NOMO-1 treated with dmso at 0.1 percent for 144 hours (cell line): ENCODE measurements around the gene APP.

Experiments used
- DNase-seq: peaks from one replicate; lab custom pipeline; 2025; ENCODE audit not compliant: unreplicated experiment; lab: John Stamatoyannopoulos, UW

APP gene

GRCh38 chr21:25842925-25843324, 327.6 kb downstream of the APP start:
- no peak for DNase-seq

- no peak for DNase-seq
Observed at GRCh38 chr21:25838809-25839208, 331.8 kb downstream of the APP start.

DNA sequence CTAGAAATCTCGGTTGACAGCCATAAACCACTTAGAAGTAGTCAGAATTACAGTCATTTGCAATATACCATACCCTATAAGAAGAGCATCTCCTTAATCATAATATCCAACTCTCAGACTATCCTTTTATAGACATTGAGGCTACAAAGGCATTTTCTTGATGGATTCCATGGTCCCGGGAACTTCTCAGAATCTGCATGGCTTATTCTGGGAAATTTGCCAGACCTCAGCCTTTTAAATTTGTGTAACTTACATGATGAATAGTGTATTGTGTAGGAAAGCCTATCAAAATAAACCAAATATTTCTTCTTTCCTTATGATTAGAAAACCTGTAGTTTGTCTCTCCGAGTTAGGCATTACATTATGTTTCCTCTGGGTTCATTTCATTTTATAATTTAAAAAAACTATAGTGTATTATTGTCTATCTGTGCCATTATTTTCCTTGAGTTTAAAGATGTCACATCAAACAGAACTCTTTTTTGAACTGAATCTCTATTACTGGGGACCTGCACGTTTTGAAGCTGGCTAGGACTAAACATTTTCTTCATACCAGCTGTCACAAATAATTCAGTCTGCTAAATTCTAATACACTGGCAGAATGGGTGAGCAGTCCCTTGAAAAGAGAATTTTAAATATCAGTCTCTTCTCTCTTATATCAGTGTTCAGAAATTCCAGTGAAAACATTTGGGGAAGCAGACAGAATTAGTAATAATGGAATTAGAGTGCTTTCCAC, 332.9 kb downstream of the APP start:
- no peak for DNase-seq

- no peak for DNase-seq
Observed at GRCh38 chr21:25836396-25836795, 334.2 kb downstream of the APP start.

- no peak for DNase-seq
Observed at GRCh38 chr21:25834381-25834780, 336.2 kb downstream of the APP start.

DNA sequence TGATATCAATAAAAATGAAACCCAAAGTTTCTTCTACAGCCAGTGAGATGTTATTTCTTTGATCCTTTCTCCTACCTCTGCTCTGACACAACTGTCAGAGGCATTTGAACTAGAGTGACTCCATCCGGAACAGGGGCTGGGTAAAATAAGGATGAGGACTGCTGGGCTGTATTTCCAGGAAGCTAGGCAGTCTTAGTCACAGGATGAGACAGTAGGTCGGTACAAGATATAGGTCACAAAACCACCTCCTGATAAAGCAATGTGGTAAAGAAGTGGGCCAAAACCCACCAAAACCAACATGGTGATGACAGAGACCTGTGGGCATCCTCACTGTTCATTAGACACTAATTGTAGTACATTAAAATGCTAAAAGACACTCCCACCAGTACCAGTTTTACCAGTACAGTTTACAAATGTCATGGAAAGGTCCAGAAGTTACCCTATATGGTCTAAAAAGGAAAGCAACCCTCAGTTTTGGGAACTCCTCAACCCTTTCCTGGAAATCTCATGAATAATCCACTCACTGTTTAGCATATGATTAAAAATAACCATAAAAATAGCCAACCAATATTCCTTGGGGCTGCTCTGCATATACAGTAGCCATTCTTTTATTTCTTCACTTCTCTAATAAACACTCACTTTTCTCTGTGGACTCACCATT, 339.1 kb downstream of the APP start:
- DNase-seq = no peak
